Left hindlimb (tissue), 1 donor: ENCODE measurements around the gene CASD1.

Experiments used
- DNase-seq: peaks from one replicate; pipeline ENCODE4 v3.0.0-alpha.2; 2018

The CASD1 gene

GRCh38 chr7:94509264-94509886 is at the start of gene CASD1:
CASD1 (plus strand) TSS chr7:94509809; CDS start chr7:94510085, 276 bp downstream.
- peak; percentile 78 for DNase-seq

GRCh38 chr7:94466516-94466915 is 43.1 kb upstream of the CASD1 start:
- no peak for DNase-seq

GRCh38 chr7:94471604-94472003 is 38.0 kb upstream of the CASD1 start:
- DNase-seq, result no peak

- DNase-seq, result no peak
Observed at GRCh38 chr7:94472608-94473007, 37.0 kb upstream of the CASD1 start.

GRCh38 chr7:94476251-94476840 is 33.3 kb upstream of the CASD1 start:
- no peak for DNase-seq

- DNase-seq, result no peak
Observed at GRCh38 chr7:94477878-94478277, 31.7 kb upstream of the CASD1 start.

GRCh38 chr7:94478648-94479214 is 30.9 kb upstream of the CASD1 start:
- DNase-seq, result no peak

- no peak for DNase-seq
Observed at GRCh38 chr7:94481279-94481678, 28.3 kb upstream of the CASD1 start.

GRCh38 chr7:94482796-94483195 is 26.8 kb upstream of the CASD1 start:
- no peak for DNase-seq

- DNase-seq, result no peak
Observed at GRCh38 chr7:94483843-94484242, 25.8 kb upstream of the CASD1 start.

GRCh38 chr7:94486216-94486615 is 23.4 kb upstream of the CASD1 start:
- no peak for DNase-seq

- DNase-seq, result no peak
Observed at GRCh38 chr7:94491410-94491809, 18.2 kb upstream of the CASD1 start.

GRCh38 chr7:94492601-94493000 is 17.0 kb upstream of the CASD1 start:
- no peak for DNase-seq

- DNase-seq, result no peak
Observed at GRCh38 chr7:94497874-94498670, 11.5 kb upstream of the CASD1 start.

GRCh38 chr7:94498918-94499317 is 10.7 kb upstream of the CASD1 start:
- DNase-seq, result no peak

- no peak for DNase-seq
Observed at GRCh38 chr7:94507462-94507861, 2.1 kb upstream of the CASD1 start.

GRCh38 chr7:94507962-94508361 is 1.6 kb upstream of the CASD1 start:
- no peak for DNase-seq

GRCh38 chr7:94509887-94510581 is 425 bp downstream of the CASD1 start:
- peak; percentile 84 for DNase-seq

GRCh38 chr7:94510582-94511496 is 1.2 kb downstream of the CASD1 start:
- peak; percentile 75 for DNase-seq

GRCh38 chr7:94511718-94512117 is 2.1 kb downstream of the CASD1 start:
- no peak for DNase-seq

- no peak for DNase-seq
Observed at GRCh38 chr7:94512735-94513564, 3.3 kb downstream of the CASD1 start.
